Dermis microvascular lymphatic vessel endothelial cell (primary cell): ENCODE measurements around the gene MYO18B. TPM values are rescaled to one million over a fixed set of nuclear protein-coding genes. Genes with fewer than 3 reads are reported as not detected.

ENCODE experiments used
- DNase-seq, 2 donors: peaks; one replicate each; pipeline versions ENCODE4 v3.0.0 to v3.0.0-alpha.2; 2010; ENCODE audit warnings: low read depth in 2 of 2
- total RNA-seq: library from RNA; depleted of rRNA; stranded (reverse); fragments of >200 nt; gene quantifications from 2 replicates; pipeline ENCODE4 v1.2.1, GENCODE V29; 2014

The MYO18B gene
- total RNA-seq, 1 donor from 2014 or later = under 0.01 TPM

DNA sequence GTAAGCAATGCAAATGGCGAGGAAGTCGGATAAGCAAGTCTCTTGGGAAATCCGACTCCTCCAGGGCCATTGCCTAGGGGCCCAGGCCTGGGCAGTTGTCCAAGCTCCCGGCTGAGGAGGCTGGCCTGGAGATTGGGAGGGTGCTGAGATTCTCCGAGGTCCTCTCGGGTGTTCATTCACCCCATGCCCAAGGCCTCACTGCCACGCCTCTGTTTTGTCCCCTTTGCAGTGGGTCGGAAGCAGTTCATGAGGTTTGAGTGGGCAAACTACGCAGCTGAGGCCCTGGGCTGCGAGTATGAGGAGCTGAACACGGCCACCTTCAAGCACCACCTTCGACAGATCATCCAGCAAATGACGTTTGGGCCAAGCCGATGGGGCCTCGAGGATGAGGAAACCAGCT lies 81.3 kb downstream of the MYO18B start:
- no peak for DNase-seq

DNA sequence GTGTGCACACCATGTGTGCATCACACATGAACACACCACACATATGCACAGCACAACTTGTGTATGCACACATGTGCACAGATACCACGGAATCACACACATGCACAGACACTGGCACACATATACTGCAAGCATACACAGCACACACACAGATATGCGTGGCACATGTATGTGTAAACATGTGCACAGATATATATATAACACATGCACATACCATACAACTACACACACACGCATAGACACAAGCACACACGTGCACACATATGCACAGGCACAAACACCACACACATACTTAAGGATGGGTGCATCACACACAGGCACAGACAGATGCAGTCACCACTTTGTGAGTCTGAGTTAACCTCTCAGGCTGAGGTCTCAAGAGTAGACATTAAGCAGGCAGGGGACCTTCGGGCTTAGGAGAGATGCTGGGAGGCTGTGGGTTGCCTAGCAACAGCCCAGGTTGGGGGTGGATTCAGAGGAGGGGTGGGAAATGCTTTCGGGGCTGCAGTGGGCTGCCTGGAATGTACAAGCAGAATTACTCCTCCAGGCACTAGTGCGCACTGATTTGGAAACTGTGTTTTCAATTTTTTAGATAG lies 82.9 kb downstream of the MYO18B start:
- no peak for DNase-seq

DNA sequence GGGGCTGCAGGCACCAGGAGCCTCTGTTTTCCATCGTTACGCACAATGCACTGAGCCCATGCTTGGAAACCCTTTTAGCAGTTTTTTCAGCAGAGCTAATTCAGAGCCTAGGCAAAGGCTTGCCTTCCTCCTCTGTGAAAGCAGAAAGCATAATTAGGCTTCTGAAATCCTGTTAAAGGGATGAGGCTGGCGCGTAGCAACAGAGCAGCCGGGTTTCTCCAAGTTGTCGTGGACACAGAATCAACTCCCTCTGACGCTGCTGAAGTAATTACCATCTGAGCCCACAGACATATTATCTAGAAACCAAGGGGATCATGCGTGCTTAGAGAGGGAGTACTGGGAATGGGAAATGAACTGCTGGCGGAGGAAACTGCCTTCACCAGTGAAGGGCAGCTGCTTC lies 85.4 kb downstream of the MYO18B start:
- no peak for DNase-seq

DNA sequence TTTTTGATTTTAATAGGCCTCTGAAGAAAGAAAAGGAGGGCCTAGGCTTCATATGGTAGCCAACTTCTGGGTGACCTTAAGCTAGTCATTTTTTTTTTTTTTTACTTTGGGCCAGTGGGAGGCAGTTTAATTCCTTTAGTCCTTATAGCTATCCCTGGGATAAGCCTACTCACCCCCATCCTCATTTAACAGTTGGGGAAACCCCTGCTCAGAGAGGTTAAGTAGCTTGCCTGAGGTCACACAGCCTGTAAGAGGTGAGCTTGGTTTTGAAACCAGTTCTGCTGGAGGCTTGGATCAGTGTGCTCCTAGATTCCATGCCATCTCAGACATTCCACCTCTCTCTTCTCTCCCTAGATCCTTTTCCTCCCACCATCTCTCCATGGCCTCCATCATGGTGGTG lies 86.4 kb downstream of the MYO18B start:
- DNase-seq = no peak

DNA sequence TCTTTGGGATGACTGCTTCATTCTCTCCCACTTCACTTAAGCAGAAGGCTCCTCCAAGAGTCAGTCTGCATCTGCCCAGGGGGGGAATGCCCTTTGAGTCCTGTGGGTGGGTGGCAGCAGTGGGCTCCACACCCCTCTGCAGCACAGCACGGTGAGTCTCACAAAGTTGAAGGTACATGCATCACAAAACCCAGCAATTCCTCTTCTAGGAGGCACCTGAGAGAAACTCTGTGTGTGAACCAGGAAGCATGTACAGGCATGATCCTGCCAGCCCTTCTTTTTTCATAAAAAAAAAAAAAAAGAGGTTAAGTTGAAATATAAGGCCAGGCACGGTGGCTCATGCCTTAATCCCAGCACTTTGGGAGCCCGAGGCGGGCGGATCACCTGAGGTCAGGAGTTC lies 87.2 kb downstream of the MYO18B start:
- no peak for DNase-seq

DNA sequence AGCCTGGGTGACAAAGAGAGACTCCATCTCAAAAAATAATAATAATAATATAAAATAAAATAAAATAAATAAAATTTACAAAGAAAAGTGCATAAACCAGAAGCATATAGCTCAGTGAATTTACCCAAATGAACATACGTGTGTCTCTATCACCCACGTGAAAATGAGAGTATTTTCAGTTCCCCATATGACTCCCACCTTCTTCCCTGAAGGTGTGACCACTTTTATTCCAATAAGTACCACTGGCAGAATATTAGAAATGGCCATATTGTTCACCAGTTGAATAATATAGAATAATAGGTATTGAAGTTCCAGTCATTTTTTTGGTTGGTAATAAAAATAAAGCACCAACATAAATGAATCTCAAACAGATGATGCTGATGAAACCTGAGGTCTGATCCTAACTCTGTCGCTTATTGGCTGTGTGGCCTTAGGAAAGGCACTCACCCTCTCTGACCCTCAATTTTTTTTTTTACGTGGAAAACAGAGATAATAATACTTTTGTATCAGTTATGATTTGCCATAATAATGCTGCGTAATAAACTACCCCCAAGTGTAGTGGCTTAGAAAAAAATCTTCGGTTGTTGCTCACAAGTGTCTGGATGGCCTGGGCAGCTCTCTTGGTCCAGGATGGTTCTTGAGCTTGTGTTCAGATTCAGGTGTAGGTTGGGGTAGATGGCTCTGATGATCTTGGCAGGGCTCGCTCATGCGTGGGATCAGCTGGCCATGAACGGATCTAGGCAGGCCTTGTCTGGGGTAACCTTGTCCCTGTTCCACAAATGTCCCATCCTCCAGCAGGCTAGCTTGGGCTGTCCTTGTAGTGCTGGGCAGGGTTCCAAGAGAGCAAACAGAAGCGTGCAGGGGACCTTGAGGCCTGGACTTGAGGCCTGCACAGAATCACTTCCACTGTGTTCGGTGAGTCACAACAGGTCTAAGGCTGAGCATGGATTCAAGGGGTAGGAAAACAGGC lies 88.1 kb downstream of the MYO18B start:
- no peak for DNase-seq

DNA sequence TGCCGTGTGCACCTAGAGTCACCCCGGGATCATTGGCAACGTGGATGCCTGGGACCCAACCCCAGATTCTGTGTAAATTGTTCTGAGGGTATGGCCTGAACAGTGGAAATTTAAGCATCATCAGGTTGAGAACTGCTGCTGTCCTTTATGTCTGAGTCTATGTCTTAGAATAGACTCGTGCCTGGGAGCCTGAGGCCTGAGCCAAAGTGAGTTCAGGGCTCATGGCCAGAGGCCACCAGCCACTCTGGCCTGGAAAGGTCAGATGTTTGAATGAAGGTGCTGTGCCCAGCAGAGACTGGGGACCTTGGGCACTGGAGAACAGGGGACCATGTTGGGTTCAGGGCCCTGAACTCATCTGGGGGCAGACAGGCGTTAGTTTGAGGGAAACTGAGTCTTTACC lies 91.1 kb downstream of the MYO18B start:
- DNase-seq = no peak

DNA sequence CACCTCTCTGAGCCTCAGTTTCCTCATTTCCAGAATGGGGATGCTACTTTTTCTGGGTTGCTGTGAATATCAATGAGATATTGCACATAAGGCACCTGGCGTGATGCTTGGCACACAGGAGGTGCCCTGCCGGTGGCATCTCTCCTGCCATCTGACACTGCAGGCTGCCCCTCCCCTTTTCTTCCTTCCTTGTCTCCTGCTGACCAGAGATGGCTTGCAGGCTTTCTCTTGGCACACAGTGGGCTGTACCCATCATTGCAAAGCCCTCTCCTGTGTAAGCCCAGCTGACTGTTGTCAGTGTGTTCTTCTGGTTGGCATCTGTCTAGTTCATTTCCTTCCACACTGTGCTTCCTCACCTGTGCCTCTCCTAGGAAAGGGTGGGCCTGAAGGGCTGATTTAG lies 91.7 kb downstream of the MYO18B start:
- DNase-seq = no peak

DNA sequence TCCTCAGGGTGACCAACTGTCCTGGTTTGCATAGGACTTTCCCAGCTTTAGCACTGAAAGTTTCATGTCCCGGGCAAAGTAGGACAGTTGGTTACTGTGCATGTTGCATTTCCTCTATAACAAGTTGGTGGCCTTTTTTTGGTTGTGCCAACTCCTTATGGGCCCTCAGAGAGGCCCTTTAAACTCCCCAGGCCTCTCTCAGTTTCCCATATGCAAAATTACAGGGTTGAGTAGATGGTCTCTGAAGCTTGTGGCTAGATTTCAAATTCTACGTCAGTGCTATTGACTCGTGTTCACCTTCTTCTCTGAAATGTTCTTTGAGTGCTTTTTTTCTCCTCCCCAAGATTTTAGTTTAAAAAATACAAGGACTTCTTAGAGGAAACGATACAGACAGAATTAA lies 92.5 kb downstream of the MYO18B start:
- no peak for DNase-seq

DNA sequence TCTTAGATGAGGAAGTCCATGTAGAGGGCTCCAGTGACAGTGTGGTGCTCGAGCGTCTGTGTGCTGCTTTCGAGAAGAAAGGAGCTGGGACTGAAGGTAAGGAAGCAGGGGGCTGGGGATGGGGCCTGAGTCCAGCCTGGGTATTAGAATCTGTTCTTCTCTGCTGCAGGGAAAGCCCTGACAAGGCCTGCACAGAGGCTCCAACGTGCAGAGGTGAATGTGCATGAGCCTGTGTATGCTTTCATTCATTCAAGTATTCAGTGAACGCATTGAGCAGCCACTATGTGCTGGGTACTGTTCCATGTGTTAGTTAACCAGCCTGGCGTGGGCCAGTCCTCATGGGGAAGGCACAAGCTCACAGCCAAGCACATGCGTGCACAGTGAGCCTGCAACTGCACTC lies 93.4 kb downstream of the MYO18B start:
- no peak for DNase-seq

DNA sequence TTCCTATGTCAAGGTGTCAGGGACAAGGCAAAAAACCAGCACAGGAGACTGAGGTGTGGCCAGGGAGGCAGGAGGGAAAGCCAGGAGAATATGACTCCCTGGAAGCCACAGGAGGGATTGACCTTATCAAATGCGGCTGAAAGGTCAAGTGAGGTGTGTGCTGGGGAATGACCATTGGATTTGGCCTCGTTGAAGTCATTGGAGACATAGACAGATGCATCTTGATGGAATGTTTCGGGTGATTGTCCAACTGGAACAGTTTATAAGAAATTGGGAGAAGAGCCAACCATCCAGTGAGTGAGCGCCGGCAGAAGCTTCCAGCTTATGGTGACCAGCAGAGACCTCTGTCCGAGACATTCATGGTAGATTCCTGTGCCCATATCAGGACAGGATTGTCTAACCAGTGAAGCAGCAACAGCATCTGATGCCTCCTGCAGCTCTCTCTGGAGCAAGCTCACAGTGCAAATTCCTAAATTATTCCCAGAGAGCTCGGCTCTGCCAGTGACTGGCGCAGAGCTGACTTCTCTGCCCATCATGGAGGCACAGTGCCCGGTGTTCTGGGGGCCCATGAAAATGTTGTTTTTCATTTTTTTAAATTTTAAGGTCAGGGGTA lies 95.4 kb downstream of the MYO18B start:
- no peak for DNase-seq

DNA sequence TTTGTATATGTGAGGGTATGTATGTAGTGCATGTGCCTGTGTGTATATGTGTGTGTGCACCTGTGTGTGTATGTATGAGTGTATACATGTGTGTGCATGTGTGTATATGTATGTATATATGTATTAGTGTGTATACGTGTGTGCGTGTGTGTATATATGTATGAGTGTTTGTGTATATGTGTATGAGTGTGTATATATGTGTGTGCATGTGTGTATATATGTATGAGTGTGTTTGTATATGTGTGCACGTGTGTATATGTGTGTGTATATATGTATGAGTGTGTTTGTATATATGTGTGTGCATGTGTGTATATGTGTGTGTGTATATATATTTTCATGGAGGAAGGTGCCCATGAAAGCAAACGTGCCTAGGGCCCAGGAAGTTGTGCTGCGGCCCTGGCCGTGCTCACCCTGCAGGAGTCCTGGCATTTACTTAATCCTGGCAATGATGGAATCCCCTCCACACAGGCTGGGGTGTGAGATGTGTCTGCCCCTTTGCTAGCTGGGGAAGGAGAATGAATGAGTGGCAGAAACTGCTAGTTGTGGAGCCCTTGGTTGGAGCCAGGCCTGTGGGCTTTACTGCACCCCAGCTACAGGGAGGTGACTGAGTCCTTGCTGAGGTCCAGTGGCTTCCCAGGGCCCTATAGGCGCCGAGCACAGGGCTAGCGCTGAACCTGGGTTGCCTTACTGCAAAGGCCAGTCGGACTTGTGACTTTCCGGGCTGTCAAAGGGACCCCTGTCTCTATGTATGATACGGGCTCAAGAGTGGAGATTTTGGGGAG lies 97.2 kb downstream of the MYO18B start:
- DNase-seq = no peak

DNA sequence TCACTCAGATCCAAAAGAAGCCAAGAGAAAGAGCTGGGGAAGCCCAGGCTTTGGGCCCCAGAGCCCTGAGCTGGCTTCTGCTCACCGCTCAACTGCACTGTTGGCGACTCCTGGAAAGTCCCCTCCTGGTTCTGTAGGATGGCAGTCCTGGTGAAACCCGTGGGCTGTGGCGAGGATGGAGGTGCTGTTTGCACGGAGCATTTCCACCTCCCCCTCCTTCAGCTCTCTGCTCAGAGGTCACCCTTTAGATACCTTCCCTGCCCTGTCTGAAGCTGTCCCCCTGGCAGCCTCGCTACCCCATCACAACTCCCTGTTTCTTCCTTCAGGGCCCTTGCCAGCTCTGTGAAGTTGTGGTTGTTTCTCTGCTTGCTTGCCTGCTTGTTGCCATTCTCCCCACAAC lies 97.8 kb downstream of the MYO18B start:
- DNase-seq = no peak

DNA sequence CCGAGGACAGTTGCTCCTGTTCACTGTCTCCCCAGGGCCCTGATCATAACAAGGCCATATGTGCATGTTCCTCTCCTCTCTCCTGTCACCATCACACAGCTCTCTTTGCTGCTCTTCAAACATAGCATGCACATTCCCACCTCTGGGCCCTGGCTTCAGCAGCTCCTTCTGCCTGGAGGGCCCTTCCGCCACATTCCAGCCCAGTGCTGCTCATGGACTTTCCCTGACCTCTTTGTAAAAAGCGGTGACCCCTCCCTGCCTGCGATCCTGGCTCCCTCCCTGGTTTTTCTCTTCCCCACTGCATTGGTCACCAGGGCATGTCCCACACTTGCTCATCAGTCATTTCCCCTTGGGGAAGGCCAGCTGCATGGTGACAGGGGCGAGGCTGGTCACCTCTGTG lies 98.2 kb downstream of the MYO18B start:
- DNase-seq = no peak

DNA sequence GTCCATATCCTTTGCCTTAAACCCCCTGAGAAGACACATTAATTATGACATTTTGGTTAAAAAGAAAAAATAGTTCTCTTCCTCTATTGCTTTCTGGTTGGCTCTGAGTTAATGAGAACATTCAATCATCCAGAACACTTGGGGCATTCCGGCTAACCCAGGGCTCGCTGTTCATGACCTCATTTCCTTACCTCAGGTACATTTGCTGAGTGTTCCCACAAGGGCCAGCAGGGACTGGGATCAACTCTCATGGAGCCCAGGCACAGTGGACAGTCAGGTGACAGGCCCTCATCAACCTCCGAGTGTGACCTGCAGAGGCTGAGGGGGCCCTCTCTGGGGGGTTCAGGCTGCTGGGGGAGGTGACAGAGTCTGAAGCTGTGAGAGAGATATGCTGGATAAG lies 98.9 kb downstream of the MYO18B start:
- no peak for DNase-seq

DNA sequence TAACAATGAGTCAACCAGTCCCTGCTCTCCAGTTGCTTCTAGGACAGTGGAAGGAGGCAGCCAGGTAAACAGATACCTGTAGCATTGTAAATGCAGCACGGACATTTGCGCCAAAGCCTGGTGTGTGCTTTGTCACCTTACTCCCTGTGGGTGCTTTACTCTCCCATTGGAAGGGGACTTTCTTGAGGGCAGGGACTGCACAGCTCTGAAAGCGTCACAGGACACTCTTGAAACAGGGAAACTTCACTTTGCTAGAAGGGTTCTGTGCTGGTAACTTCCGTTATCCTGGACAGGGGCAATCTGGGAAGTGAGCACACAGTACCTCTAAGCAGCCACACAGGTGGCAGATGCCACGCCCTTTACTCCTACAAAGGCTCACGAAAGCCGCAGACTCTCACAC lies 99.8 kb downstream of the MYO18B start:
- no peak for DNase-seq

DNA sequence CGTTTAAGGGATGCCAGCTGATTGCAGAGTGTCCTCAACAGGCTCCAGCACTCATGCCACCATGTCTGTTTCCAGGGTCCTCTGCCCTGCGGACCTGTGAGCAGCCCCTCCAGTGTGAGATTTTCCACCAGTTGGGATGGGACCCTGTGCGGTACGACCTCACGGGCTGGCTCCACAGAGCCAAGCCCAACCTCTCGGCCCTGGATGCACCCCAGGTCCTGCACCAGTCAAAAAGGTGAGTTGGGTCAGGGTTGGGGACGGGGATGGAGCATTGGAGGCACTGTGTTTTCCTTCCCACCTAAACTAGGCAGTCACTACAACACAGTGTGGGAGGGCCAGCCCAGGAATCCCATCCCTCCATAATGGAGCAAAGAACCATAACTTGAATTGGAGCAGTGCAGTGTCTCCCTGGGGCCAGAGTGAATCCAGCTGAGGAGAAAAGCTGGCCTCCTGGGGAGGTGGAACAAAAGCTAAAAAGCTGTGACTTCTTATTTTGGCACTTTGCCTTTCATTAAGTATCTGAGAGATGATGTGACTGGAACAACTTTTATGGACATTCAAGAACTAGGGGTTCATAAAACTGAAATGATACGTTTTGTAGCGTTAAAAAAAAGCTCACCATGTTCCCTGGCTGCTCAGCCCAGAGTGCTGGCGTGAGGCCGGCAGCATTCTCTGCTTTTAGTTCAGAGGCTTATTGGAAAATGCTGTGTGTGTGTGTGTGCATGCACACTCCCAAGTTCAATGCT lies 101.8 kb downstream of the MYO18B start:
- DNase-seq = no peak

DNA sequence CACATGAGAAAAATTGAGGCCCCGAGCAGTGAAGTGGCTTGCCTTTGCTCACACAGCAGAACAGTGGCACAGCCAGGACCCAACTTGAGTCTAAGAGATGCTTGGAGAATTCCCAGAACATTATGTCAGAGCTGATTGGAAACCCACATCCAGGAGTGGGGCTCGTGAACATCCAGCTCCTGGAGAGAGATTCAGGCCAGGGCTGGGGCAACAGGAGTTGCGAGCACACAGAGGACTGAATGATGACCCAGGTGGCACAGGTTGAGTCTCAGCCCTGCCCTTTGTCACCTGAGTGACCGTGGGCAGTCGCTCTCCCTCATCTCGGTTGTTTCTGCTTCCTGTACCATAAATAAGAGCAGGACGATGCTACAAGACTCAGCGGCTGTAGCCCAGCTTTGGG lies 102.6 kb downstream of the MYO18B start:
- DNase-seq = no peak

DNA sequence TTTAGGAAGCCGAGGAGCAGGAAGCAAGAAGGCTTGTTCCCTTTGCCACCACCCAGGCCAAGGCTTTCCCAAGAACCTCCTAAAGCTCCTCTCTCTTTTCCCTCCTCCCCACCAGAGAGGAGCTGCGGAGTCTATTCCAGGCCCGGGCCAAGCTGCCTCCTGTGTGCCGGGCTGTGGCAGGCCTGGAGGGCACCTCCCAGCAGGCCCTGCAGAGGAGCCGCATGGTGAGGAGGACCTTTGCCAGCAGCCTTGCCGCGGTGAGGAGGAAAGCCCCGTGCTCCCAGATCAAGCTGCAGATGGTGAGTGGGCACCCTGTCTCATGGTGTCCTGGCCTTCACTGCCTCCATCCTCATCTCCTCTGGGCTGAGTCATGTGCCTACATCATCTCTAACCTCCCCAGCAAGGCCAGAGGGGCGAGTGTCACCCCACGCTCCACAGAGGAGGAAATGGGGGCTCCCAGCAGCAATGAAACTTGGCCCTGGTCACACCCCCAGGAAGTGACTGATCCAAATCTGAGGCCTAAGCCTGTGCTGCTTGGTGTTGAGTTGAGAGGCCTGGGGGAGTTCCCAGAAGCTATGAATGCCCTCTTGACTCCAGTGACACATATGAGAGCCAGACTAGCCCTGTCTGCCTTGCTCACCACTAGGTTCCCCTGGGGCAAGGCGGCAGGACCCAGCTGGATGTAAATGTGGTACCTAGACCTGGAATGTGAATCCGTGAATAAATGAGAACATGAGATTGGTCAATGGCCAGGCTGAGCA lies 104.2 kb downstream of the MYO18B start:
- DNase-seq = no peak

DNA sequence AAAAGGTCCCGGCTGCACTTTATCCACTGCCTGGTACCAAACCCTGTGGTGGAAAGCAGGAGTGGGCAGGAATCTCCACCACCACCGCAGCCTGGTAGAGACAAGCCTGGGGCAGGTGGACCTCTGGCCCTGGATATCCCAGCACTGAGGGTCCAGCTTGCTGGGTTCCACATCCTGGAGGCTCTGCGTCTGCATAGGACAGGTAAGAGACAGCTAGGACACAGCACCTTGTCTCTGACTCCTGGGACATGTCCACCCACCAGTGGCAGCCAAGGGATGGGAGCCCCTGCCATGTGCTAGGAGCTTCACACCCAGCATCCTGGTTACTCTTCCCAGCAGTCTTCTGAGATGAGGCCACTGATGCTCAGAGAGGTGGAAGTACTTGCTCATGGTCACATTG lies 105.5 kb downstream of the MYO18B start:
- DNase-seq = no peak
